Fibroblast of villous mesenchyme (primary cell): ENCODE data around the gene RASGEF1C. TPM values are rescaled to one million over a fixed set of nuclear protein-coding genes. Genes with fewer than 3 reads are reported as not detected.

Experiments used
- DNase-seq: peaks from one replicate; pipeline ENCODE4 v3.0.0-alpha.2; 2010; ENCODE audit warnings: low read depth
- H3K4me3 ChIP-seq: 2 replicates; pipeline ENCODE4 v1.5.1; 2011; ENCODE audit warnings: low read depth, mild to moderate bottlenecking, low read length
- total RNA-seq: library from RNA; depleted of rRNA; stranded (reverse); fragments of >200 nt; gene quantifications from 2 replicates; pipeline ENCODE4 v1.2.3, GENCODE V29; 2012
- TF ChIP-seq, protein P1 (sequence below): IDR thresholded peaks from 2 replicates; pipeline ENCODE4 v1.5.1; 2012; ENCODE audit warnings: low read depth, mild to moderate bottlenecking, low read length; ENCODE audit not compliant: insufficient read depth

The RASGEF1C gene
- not detected in 2 replicates for total RNA-seq

DNA sequence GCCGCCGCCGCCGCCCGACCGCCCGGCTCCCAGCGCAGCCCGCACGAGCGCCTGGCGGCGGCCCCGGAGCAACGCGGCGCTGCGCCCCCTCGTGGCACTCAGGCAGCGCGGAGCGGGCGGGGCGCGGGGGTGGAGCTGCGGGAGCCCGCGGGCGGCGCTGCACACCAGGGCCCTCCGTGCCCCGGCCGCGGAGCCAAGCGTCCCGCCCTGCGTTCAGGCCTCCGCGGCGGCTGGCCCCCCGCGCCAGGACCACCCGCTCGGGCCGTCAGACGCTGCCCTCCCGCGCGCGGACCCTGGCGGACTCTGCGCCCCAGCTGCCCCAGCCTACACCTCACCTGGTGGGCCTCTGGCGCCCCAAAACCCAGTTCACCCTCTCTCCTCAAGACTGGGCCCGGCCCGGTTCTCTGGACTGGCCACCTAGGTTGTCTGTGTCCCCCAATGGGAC lies at the start of gene RASGEF1C:
TSS of gene RASGEF1C (minus strand) at position 75 of the 445 bp plus-strand sequence. CDS start 71,159 bp downstream, outside the sequence.
- TF ChIP-seq, protein P1, sequence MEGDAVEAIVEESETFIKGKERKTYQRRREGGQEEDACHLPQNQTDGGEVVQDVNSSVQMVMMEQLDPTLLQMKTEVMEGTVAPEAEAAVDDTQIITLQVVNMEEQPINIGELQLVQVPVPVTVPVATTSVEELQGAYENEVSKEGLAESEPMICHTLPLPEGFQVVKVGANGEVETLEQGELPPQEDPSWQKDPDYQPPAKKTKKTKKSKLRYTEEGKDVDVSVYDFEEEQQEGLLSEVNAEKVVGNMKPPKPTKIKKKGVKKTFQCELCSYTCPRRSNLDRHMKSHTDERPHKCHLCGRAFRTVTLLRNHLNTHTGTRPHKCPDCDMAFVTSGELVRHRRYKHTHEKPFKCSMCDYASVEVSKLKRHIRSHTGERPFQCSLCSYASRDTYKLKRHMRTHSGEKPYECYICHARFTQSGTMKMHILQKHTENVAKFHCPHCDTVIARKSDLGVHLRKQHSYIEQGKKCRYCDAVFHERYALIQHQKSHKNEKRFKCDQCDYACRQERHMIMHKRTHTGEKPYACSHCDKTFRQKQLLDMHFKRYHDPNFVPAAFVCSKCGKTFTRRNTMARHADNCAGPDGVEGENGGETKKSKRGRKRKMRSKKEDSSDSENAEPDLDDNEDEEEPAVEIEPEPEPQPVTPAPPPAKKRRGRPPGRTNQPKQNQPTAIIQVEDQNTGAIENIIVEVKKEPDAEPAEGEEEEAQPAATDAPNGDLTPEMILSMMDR: peak; percentile 23
- DNase-seq: peak; percentile 55
- peak within 1 kb of the TSS; percentile 45 for H3K4me3 ChIP-seq

DNA sequence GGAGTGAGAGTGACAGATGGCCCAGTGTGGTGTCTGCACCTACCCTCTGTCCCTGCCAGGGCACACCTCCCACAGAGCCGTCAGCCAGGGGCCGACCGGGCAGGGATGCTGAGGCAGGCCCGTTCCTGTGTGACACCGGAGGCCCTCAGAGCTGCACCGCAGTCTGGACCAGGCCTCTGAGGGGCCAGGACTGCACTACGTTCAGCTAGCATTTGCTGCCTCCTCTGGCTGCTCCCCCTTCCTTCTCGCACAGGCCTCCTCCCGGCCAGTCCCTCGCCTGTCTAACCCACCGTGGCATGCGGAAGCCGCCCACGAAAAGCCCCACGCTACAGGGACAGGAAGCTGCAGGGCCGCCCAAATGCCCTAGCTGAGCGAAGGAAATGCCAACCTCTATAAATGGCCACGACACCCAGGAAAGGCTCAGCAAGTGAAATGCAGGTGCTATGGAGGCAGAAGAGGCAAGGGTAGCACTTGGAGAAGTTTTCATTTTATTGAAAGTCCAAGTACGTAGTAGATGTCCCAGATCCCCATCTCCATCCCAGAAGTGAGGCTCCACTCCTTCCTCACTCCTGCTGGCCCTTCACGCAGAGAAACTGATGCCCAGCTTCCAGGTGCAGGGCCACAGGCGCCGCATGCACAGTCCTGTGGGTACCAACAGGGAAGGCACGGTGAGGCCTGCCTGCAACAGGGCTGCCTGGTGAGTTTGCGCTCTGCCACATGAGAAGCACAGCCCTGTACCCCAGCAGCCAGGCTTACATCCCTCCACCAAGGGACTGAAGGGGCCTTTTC lies 44.2 kb upstream of the RASGEF1C start:
- TF ChIP-seq, protein P1: no peak
- H3K4me3 ChIP-seq: no peak overlapping the region
- no peak for DNase-seq

DNA sequence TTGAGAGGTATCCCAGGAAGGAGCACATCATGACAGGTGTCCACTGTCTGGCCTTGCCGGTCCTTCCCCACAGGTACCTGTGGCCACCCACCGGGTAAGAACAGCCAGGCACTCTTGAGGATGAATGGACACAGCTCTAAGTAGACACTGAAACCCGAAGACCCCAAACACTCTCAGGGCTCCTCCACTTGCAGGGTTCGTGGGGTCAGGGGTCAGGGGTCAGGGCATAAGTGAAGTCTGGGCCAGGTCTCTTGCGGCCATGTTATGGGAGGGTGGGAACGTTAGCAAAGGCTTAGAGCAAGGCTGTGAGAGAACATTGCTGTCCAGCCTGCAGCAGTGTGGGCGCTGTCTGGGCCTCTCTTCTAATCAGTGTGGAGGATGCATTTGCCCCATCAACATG lies 42.9 kb upstream of the RASGEF1C start:
- TF ChIP-seq, protein P1: no peak
- DNase-seq: no peak
- no peak overlapping the region for H3K4me3 ChIP-seq

DNA sequence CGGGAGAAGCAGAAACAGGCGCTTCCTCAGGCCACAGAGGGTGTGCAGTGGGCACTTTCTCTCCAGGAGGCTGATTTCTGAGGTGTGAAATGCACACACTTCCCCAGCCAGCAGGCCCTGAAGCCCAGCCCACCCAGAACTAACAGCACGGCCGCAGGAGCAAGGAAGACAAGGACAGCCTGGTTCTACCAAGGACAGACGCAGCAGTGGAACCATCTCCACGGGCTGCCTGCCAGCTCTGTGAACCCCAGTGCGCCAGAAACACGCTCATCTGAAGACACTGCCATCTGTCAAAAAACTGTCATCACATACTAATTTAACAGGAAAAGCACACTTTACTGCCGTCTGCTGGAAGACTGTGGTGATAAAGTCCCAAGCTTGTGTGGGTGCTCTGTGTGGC lies 42.1 kb upstream of the RASGEF1C start:
- no peak overlapping the region for H3K4me3 ChIP-seq
- no peak for DNase-seq
- TF ChIP-seq, protein P1: no peak

DNA sequence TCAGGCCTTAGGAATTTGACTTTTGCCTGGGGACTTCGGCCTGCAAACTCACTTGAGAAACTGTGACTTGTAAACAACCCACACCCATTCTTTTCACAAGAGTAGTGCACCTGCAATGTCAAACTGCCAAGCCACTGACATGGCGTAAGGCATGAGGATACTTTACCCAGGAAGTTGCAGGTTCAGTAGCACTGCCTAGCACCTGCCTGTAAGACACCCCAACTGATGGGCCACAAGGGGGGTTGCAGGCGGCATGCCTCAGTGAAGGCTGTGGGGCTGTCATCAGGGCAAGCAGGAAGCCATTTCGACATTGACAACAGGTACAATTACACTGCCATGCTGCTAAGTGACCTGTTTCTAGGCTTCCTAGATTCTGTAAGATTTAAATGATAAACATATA lies 41.3 kb upstream of the RASGEF1C start:
- no peak for DNase-seq
- TF ChIP-seq, protein P1: no peak
- no peak overlapping the region for H3K4me3 ChIP-seq

DNA sequence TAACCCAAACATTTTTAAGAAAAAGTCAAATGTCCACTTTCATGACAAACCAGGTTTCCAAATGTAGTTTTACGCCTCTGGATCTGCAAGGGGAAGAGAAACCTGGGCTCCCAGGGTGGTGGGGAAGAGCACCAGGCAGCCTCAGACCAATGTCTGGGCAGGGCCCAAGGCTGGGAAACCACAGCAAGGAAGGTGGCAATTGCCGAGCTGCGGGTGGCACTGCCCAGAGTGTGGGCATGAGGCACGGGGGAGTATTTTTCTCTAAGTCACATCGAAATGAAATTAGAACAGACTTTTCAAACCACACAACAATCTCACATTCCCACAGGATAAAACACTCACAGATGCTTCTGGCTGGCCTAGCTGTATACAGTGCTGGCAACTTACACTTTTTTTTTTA lies 32.6 kb upstream of the RASGEF1C start:
- TF ChIP-seq, protein P1: no peak
- no peak overlapping the region for H3K4me3 ChIP-seq
- DNase-seq: no peak
